HG02642 (cell line): ENCODE results near the gene PATZ1.
"Not testable (repeated sequence)": the region's sequence is repeated elsewhere in the genome, so short reads cannot be mapped to it uniquely, and the experiment has no call there.

Experiments
- ATAC-seq: cut with Tn5 transposase; IDR thresholded peaks from one replicate; pipeline ENCODE4 v1.9.1; 2021; ENCODE audit warnings: mild to moderate bottlenecking; ENCODE audit not compliant: unreplicated experiment, poor library complexity

The PATZ1 gene

DNA sequence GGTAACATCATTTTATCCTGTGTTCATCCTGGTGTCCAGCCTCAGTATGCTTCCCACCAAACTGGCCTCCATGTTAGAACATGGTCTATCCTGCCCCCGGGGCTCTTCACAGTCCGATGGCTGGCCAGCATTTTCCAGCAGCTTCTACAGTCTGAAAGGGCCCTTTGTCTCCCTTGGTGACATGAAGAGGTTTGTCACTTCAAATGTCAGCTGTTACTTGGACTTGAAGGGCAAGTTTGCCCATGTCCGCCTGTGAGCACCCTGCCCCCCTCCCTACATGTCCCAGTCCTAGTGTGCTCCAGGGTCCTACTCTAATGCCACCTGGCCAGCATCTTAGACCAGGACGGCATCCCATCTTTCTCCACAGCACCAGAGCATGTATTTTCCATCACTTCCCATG lies 24.7 kb downstream of the PATZ1 start:
- no peak for ATAC-seq

DNA sequence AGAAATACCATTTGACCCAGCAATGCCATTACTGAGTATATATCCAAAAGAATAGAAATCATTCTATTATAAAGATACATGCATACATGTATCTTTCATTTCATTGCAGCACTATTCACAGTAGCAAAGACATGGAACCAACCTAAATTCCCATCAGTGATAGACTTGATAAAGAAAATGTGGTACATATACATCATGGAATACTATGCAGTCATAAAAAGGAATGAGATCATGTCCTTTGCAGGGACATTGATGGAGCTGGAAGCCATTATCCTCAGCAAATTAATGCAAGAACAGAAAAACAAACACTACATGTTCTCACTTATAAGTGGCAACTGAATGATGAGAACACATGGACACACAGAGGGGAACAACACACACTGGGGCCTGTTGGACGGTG lies 31.9 kb downstream of the PATZ1 start:
- ATAC-seq = not testable (repeated sequence)

DNA sequence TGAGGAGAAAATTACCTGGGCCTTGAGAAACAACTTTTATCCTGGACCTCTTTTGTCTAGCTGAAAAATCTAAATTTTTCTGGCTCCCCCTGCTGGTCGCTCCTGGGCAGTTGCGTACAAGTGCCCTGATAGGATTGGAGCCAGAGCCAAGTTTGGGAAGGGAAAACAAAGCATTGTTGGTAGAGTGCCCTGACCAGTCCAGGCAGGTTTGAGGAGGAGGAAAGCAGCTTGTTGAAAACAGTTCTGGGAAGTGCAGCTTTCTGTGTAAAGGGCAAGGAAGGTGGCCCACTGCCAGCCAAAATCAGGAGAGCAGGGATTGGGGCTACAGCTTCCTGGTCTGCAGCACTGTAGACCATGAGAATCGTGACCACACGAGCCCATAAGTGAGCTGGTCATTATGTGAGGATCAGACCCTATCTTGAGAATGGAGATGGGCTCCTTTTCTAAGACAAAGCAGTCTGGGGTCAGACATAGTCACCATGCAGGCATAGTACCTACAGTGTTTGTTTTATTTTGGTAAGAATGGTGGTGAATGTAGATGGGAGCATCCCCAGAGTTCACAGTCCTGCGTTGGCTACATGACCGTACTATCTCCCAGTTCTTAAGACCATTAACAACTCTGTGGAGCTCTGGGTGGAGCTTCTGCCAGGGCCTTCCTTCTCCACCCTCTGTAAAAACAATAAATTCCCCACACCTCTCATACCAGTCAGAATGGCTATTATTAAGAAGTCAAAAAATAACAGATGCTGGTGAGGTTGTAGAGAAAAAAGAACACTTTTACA lies 32.6 kb downstream of the PATZ1 start:
- ATAC-seq = no peak

DNA sequence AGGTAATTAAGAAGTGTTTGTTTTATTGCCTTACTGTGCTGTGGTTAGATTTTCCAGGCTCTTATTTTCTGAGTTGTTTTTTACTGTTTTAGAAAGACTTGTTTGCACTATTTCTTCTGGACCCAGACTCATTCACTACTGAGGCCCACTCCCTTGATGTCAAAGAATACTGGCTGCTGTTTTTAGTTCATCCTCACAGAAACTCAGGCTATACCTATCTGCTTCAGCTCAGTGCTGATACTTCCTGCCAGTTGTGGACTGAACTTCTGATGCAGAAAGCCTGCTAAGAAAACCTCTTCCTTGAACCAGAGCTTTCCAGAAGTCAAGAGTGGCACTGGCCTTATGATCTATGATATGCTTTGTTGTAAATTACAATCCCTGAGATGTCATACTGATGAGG lies 38.0 kb downstream of the PATZ1 start:
- ATAC-seq = no peak

DNA sequence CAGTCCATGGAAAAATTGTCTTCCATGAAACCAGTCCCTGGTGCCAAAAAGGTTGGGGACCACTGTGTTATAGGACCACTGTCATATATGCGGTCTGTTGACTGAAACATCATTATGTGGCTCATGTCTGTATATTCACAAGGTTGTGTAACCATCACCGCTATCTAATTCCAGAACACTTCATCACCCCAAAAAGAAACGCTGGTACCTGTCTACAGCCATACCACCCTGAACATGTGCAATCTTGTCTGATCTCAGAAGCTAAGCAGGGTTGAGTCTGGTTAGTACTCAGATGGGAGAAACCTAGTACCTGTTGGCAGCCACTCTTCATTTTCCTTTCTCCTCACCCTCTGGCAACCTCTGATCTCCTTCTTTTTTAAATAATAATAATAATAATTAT lies 41.0 kb downstream of the PATZ1 start:
- ATAC-seq = no peak

DNA sequence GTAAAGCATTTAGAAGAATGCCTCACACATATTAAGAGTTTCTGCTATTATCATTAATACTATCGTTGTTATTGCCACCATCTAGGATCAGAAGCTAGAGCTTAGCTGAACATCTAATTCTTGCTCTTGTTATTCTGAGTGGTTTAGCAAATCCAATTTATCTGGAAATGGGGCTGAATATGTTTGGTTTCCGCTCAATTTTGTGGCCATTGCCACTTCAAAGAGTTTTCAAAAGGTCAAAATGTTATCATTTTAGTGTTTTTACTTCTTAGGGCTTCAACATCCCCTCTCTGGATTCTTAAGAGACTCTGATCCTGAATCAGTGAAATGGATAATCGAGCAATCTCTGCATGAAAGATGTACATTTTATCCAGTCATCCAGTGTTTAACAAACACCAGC lies 43.6 kb downstream of the PATZ1 start:
- no peak for ATAC-seq

DNA sequence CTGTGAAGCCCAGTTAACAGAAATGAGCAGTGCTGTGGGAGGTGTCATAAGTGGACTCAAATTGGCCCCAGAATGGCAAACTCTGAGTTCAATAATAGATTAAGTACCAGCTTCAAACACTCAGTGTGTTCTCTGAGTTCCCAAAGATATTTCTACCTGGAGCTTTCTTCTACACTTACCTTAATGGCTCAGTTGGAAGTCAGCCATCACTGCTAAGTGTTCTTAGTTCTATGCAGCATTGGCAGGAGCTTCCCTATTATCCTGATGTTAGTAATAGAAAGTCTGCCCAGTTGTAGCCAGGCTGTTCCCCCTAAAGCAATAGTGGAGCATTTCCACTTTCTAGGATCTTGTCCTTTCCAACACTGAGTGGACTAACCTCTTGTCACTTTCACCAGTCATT lies 44.1 kb downstream of the PATZ1 start:
- no peak for ATAC-seq

DNA sequence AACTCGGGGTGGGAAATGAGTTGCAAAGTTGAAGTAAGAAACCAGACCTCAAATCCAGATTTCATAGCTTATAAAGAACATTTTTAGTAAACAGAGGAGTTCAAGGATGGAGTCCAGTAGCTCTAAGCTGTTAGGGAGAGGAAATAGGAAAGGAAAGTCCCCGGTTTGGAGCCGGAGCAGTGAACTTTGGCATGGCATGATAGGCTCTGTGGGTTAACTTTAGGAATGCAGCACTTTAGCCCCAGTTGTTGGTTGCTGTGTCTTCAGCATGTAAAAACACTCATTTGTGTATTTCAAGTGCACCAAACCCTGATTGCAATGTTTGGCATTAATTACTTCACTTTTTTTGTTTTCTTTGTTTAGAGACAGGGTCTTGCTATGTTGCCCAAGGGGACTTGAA lies 45.2 kb downstream of the PATZ1 start:
- ATAC-seq = no peak

GRCh38 chr22:31295831-31296657 lies 50.1 kb downstream of the PATZ1 start:
- ATAC-seq = no peak

DNA sequence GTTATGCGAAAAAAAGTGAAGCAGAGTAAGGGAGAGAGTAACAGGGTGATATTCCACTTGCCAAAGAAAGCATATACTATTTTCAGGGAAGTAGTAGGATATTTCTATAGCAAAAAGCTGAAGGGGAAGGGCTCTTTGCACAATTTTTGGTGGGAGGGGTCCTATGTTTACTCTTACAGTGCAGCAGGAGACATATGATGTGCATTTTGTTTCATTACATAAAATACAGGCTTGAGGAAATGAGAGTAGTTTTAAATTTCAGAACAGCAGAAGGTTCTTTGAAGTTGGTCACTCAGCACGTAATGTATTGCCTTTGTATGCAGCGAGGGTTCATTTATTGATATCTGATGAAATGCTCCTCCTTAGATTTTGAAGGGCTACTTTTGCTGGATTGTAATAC lies 50.8 kb downstream of the PATZ1 start:
- no peak for ATAC-seq

- peak; percentile 37 for ATAC-seq
Observed at GRCh38 chr22:31292236-31292989, 53.7 kb downstream of the PATZ1 start, which contains the start of gene PIK3IP1. TSS of gene PIK3IP1 (minus strand) at chr22:31292488. CDS start at chr22:31292344, 144 bp downstream.

DNA sequence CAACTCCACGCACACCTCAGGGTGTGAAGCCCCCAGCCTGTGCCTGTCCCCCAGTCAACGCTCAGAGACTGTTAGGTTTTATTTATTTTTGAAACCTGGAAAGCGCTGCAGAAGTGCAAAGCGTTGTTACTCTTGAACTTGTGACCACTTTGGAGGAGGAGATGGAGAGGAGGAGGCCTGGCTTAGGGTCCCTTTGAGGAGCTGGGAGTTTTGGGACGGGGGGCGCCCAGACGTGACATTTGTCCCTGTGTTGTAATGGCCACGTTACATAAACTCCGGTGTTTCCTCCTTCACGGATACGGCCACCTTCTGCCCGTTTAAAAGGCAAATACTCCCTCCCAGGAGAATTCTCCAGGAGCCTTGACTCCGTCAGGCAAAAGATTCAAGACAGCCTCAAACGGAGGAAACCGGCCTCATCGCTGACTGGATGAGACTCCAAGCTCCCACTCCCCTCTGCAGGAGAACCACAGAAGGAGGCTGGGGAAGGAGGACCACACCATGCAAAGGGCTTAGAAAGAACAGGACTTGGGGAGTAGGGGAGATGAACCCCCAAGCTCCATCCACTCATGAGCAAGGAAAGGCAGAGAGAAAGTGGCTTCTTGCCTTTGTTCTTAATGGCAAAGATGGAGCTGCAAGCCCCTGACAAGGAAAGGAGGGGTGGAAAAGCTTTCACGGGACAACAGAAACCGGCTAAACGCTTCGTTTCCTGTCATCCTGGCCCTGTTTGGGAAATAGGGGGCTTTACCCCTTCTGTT lies 54.5 kb downstream of the PATZ1 start:
- peak; percentile 1 for ATAC-seq

GRCh38 chr22:31290494-31291471 lies 55.4 kb downstream of the PATZ1 start:
- peak; percentile 89 for ATAC-seq

DNA sequence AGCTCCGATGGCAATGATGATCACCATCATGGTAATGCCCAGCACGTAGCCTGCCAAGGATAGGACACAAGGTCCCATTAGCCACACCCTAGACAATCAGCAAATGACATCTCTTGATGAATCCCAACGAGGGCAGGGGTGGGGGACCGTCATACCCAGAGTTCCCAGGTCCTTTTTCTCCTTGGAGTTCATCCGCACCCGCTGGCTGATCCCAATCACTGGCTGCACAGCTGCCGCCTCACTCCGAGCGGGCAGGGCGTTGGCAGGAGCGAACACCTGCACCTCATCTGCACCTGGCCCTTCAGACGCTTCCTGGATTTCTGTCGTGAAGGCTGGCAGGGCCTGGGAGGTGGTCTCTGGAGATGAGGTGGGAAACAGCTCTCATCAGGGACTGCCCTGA lies 56.8 kb downstream of the PATZ1 start:
- ATAC-seq = no peak

- ATAC-seq = no peak
Observed at GRCh38 chr22:31288496-31289240, 57.5 kb downstream of the PATZ1 start.

GRCh38 chr22:31287818-31288495 lies 58.2 kb downstream of the PATZ1 start:
- ATAC-seq = no peak

DNA sequence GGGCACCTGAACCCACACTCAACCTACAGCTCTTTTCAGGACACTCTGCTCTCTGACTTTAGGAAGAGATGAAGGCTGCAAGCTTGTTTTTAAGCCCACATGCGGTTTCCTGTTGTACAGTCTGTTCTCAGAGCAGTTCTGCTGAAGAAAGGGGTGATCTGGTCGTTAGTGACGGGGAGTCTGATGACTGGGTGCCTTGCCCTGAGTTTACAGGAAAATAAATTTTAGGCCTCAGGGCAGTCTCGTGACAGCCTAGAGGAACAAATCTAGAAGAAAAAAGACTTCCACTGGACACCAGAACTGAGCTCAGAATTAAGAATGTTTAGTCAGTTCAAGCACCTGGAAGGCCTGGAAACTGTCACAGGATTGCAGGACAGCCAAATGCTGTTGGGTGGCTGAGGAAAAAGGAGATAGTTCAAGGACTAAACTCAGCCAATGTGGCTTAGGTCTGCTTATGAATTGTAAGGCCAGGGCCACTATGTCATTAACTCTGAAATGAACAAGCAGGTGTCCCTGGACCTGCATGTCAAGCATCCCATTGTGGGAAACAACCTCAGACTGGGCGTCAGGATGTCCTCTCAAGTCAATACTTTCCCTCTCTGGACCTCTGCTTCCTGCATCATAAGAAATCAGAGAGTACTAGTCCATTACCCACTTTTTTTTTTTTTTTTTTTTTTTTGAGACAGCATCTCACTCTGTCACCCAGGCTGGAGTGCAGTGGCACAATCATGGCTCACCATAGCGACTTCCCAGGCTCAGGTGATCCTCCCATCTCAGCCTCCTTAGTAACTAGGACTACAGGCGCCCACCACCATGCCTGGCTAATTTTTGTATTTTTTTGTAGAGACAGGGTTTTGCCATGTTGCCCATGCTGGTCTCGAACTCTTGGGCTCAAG lies 59.5 kb downstream of the PATZ1 start:
- ATAC-seq = no peak
